ENCODE data around the gene LTK.

LTK gene

GRCh38 chr15:41523097-41523496 lies 9.5 kb upstream of the LTK start:
- no peak for DNase-seq

GRCh38 chr15:41521614-41522013 lies 8.0 kb upstream of the LTK start:
- no peak for DNase-seq

- DNase-seq = no peak
These were observed 7.0 kb upstream of the LTK start for GRCh38 chr15:41520636-41521035.

- DNase-seq = no peak
These were observed 4.3 kb upstream of the LTK start for GRCh38 chr15:41517895-41518449.

GRCh38 chr15:41512940-41513505 lies 604 bp downstream of the LTK start:
- no peak for DNase-seq

GRCh38 chr15:41512512-41512939 lies 1.1 kb downstream of the LTK start:
- DNase-seq = no peak

- DNase-seq = no peak
These were observed 1.7 kb downstream of the LTK start for GRCh38 chr15:41511899-41512369.

GRCh38 chr15:41511331-41511898 lies 2.2 kb downstream of the LTK start:
- DNase-seq = no peak

- no peak for DNase-seq
These were observed 2.9 kb downstream of the LTK start for GRCh38 chr15:41510728-41511127.

- no peak for DNase-seq
These were observed 5.8 kb downstream of the LTK start for GRCh38 chr15:41507820-41508290.

- no peak for DNase-seq
These were observed 6.8 kb downstream of the LTK start for GRCh38 chr15:41506796-41507341.

- no peak for DNase-seq
These were observed 7.9 kb downstream of the LTK start for GRCh38 chr15:41505776-41506175.

GRCh38 chr15:41504751-41505492 lies 8.7 kb downstream of the LTK start:
- DNase-seq = no peak

- no peak for DNase-seq
These were observed 10.0 kb downstream of the LTK start for GRCh38 chr15:41503669-41504010.

- DNase-seq = peak; percentile 16
These were observed 10.6 kb downstream of the LTK start for GRCh38 chr15:41502795-41503668.

- no peak for DNase-seq
These were observed 11.5 kb downstream of the LTK start for GRCh38 chr15:41501931-41502794.

GRCh38 chr15:41501191-41501917 lies 12.3 kb downstream of the LTK start:
- DNase-seq = no peak

GRCh38 chr15:41499109-41499851 lies 14.3 kb downstream of the LTK start:
- DNase-seq = no peak

- DNase-seq = no peak
These were observed 15.0 kb downstream of the LTK start for GRCh38 chr15:41498657-41499056.

All from KG1 (cell line).